K562 (cell line): Measurements from ENCODE around the gene MAST1. TPM values are rescaled to one million over a fixed set of nuclear protein-coding genes. Genes with fewer than 3 reads are reported as not detected.

Experiments
- CBX3 ChIP-seq, 2 experiments: IDR thresholded peaks; 1 replicate in 1 of 2; 2 replicates in 1 of 2; pipeline ENCODE4 v1.6.1; 2012; ENCODE audit warnings: inconsistent platforms in 2 of 2, low read length in 2 of 2, borderline replicate concordance in 1 of 2, control low read depth in 1 of 2
- CCNT2 ChIP-seq: IDR thresholded peaks from 2 replicates; pipeline ENCODE4 v1.6.1; 2011; ENCODE audit warnings: borderline replicate concordance, low read depth, mild to moderate bottlenecking, moderate library complexity, mixed read lengths, low read length; ENCODE audit not compliant: insufficient read length; ENCODE audit errors: extremely low read depth
- CREM ChIP-seq: IDR thresholded peaks from 2 replicates; pipeline ENCODE4 v1.6.1; 2014; ENCODE audit warnings: antibody characterized with exemption, low read depth
- GTF2F1 ChIP-seq: IDR thresholded peaks from 2 replicates; pipeline ENCODE4 v1.6.1; 2011; ENCODE audit warnings: low read depth, low read length, improper control_type of control experiment
- KLF13 ChIP-seq: fragments of 450-650 bp; IDR thresholded peaks from 2 replicates; pipeline ENCODE4 v1.6.1; 2016; ENCODE audit warnings: missing genetic modification characterization, low read depth, mild to moderate bottlenecking, missing compliant biosample characterization, moderate library complexity, borderline replicate concordance
- PKNOX1 ChIP-seq: fragments of 450-650 bp; IDR thresholded peaks from 2 replicates; pipeline ENCODE4 v1.6.1; 2016
- POLR2A ChIP-seq: fragments of 450-650 bp; conservative IDR thresholded peaks from 2 replicates; pipeline ENCODE4 v1.6.1; 2016
- POLR2H ChIP-seq: IDR thresholded peaks from 2 replicates; pipeline ENCODE4 v1.6.1; 2016; ENCODE audit warnings: missing genetic modification characterization, low read depth, mild to moderate bottlenecking, control low read depth, missing compliant biosample characterization, moderate library complexity
- TEAD1 ChIP-seq, 2 experiments: fragments of 450-650 bp in 1 of 2; sonication (generic) in 1 of 2; formaldehyde crosslinking; IDR thresholded peaks; 2 replicates each; pipeline versions ENCODE4 v1.4.0 to v1.8.0; 2020 to 2022; ENCODE audit warnings: mild to moderate bottlenecking in 2 of 2, missing genetic modification reagents in 1 of 2
- TFE3 ChIP-seq: fragments of 450-650 bp; formaldehyde crosslinking; IDR thresholded peaks from 2 replicates; pipeline ENCODE4 v1.4.0; 2020; ENCODE audit warnings: mild to moderate bottlenecking, mixed read lengths
- ZKSCAN1 ChIP-seq: fragments of 150-350 bp; IDR thresholded peaks from 2 replicates; pipeline ENCODE4 v1.6.1; 2016; ENCODE audit warnings: low read depth, low read length
- ZNF124 ChIP-seq: sonication (generic); formaldehyde crosslinking; IDR thresholded peaks from 2 replicates; pipeline ENCODE4 v1.8.1; 2022; ENCODE audit warnings: missing genetic modification reagents
- ZNF133 ChIP-seq: fragments of 250-450 bp; sonication (Bioruptor Pico); IDR thresholded peaks from 2 replicates; pipeline ENCODE4 v1.4.0; 2020; ENCODE audit warnings: mild to moderate bottlenecking
- ZSCAN29 ChIP-seq: fragments of 450-650 bp; IDR thresholded peaks from 2 replicates; pipeline ENCODE4 v1.6.1; 2017
- polyA plus RNA-seq, 8 experiments: library from polyadenylated mRNA; depleted of rRNA in 4 of 8; stranded (reverse) in 5 of 8; unstranded in 3 of 8; fragments of >200 nt; fragmentation: Nextera tagmentation in 2 of 8; fragmentation: Illumina TruSeq in 1 of 8; extraction: Ambion mirVana in 2 of 8; extraction: Trizol in 1 of 8; gene quantifications; 2 replicates each; pipeline versions ENCODE4 v1.2.1 to v1.2.3, GENCODE V29; 2011 to 2014; ENCODE audit warnings: inconsistent platforms in 1 of 8, missing spikeins in 1 of 8
- total RNA-seq, 7 experiments: library from RNA; depleted of rRNA in 6 of 7; stranded (reverse); fragments of >200 nt in 6 of 7; fragmentation: Illumina TruSeq in 2 of 7; extraction: Trizol in 2 of 7; gene quantifications; 2 replicates each; pipeline versions ENCODE4 v1.2.1 to v1.2.3, GENCODE V29; 2011 to 2021; ENCODE audit warnings: low replicate concordance in 1 of 7

The MAST1 gene
- total and polyA plus RNA-seq, 9 of the 15 experiments (the other 6 are each of a cell fraction or from before 2014, with no cell fraction given): 0.48 to 10.3 (median 3.9) TPM

- TF ChIP-seq ZSCAN29 (no peak), CBX3 (IDR thresholded peaks at IDR 0.05; ENCODE audit: borderline replicate concordance in 1 of 2, low read length in 2 of 2) (no peak), POLR2A (peak; percentile 79), CCNT2 (peak; percentile 57), CREM (peak; percentile 78), GTF2F1 (0 out of 2 replicates have a peak, but pooled peaks have one; percentile 34), POLR2H (tag) (peak; percentile 83), TEAD1 (CRISPR knock-in tag; IDR thresholded peaks at IDR 0.05) (peak in 1 of 2 experiments; percentile 77; a peak in 1 of 4 replicates), ZNF124 (CRISPR knock-in tag) (no peak), KLF13 (no peak), ZKSCAN1 (peak; percentile 38; the same call in 1 of the 2 replicates), TFE3 (CRISPR knock-in tag) (peak; percentile 36; the same call in 1 of the 2 replicates), PKNOX1 (peak; percentile 47; the same call in 1 of the 2 replicates), ZNF133 (CRISPR knock-in tag) (no peak)
These were observed 43.0 kb downstream of the MAST1 start, which contains the start of gene DNASE2 (continued) for GRCh38 chr19:12881172-12881808.
